Glomerular endothelial cell (primary cell): ENCODE data around the gene PDK2. TPM values are rescaled to one million over a fixed set of nuclear protein-coding genes. Genes with fewer than 3 reads are reported as not detected.

Experiments used
- DNase-seq: peaks from one replicate; pipeline ENCODE4 v3.0.0-alpha.2; 2011; ENCODE audit warnings: low read depth, low spot score; ENCODE audit errors: extremely low read depth
- total RNA-seq: library from RNA; depleted of rRNA; stranded (reverse); fragments of >200 nt; gene quantifications from 2 replicates; pipeline ENCODE4 v1.2.3, GENCODE V29; 2015

PDK2 gene
- total RNA-seq, 1 donor from 2014 or later: 23.5 TPM

- DNase-seq: no peak
These were observed 18.4 kb upstream of the PDK2 start for GRCh38 chr17:50076591-50077235.

- no peak for DNase-seq
These were observed 16.7 kb upstream of the PDK2 start for GRCh38 chr17:50078430-50078829.

- no peak for DNase-seq
These were observed 15.6 kb upstream of the PDK2 start for GRCh38 chr17:50079334-50080095.

GRCh38 chr17:50080096-50080480 lies 15.1 kb upstream of the PDK2 start:
- no peak for DNase-seq

- DNase-seq: no peak
These were observed 14.3 kb upstream of the PDK2 start for GRCh38 chr17:50080827-50081226.

- DNase-seq: no peak
These were observed 13.4 kb upstream of the PDK2 start for GRCh38 chr17:50081757-50082156.

GRCh38 chr17:50087246-50087911 lies 7.8 kb upstream of the PDK2 start:
- no peak for DNase-seq

GRCh38 chr17:50087912-50088405 lies 7.2 kb upstream of the PDK2 start:
- no peak for DNase-seq

- no peak for DNase-seq
These were observed 6.0 kb upstream of the PDK2 start for GRCh38 chr17:50088952-50089825.

GRCh38 chr17:50090071-50090470 lies 5.1 kb upstream of the PDK2 start:
- DNase-seq: no peak

GRCh38 chr17:50090971-50091917 lies 3.9 kb upstream of the PDK2 start:
- DNase-seq: no peak

- no peak for DNase-seq
These were observed 3.2 kb upstream of the PDK2 start for GRCh38 chr17:50091918-50092285.

- DNase-seq: no peak
These were observed 1.9 kb upstream of the PDK2 start for GRCh38 chr17:50093246-50093645.

GRCh38 chr17:50093807-50094206 lies 1.3 kb upstream of the PDK2 start:
- DNase-seq: no peak

- DNase-seq: peak; percentile 80
These were observed 853 bp upstream of the PDK2 start for GRCh38 chr17:50094243-50094752.

- DNase-seq: no peak
These were observed 481 bp downstream of the PDK2 start for GRCh38 chr17:50095626-50096037.

GRCh38 chr17:50096092-50096491 lies 941 bp downstream of the PDK2 start:
- DNase-seq: no peak

GRCh38 chr17:50096758-50097157 lies 1.6 kb downstream of the PDK2 start:
- no peak for DNase-seq

- no peak for DNase-seq
These were observed 2.3 kb downstream of the PDK2 start for GRCh38 chr17:50097455-50097854.
